ENCODE measurements around the gene SLC4A1AP. TPM values are rescaled to one million over a fixed set of nuclear protein-coding genes. Genes with fewer than 3 reads are reported as not detected.

Gene SLC4A1AP
- total and polyA plus RNA-seq, 2 of the 13 experiments (the other 11 are each of a cell fraction or from before 2014, with no cell fraction given), result 15.3 to 44.6 TPM

DNA sequence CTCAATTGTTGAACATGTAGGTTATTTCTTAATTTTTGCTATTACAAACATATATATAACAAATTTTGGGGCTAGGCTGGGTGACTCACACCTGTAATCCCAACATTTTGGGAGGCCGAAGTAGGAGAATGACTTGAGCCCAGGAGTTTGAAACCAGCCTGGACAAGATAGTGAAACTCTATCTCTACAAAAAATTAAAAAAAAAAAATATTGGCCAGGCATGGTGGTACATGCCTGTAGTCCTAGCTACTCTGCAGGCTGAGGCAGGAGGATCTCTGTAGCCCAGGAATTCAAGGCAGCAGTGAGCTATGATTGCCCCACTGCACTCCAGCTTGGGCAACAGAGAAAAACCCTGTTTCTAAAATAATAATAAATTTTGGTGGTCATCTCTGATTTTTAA, 23.5 kb downstream of the SLC4A1AP start:
- ATAC-seq (no peak), DNase-seq (ENCODE audit: low spot score) (no peak), FAIRE-seq (no peak)
- H3K4me2 ChIP-seq (ENCODE audit: low read depth, low read length), result no peak overlapping the region
- H3K27ac ChIP-seq (ENCODE audit: extremely low read length, insufficient read depth, low read length), result no peak overlapping the region
- no peaks in the 10 kb centered on the region for H3K79me2 ChIP-seq (ENCODE audit: insufficient read depth, low read length)
- H3K27me3 ChIP-seq (ENCODE audit: control insufficient read depth in 1 of 2, insufficient read depth in 2 of 2, low read length in 2 of 2), result no peaks in the 10 kb centered on the region
- peaks cover 4% of the 10 kb centered on the region for H3K4me1 ChIP-seq (ENCODE audit: insufficient read depth, low read length)
- no peaks in the 10 kb centered on the region for H4K20me1 ChIP-seq (ENCODE audit: insufficient read depth, low read length)
- no peak overlapping the region for H2AFZ ChIP-seq (ENCODE audit: low read length)
- H3K9ac ChIP-seq (ENCODE audit: insufficient read depth, low read depth, low read length), result no peak overlapping the region
- peaks cover 9 to 49% of the 10 kb centered on the region in 2 experiments for H3K36me3 ChIP-seq (replicated peaks in 1 of 2; ENCODE audit: control insufficient read depth in 1 of 2, insufficient read depth in 2 of 2, low read length in 2 of 2)
- in situ Hi-C loops (cut with HindIII; ENCODE audit: extremely low pct_ligation_motif_present, low pct_unique_long_range_greater_than_20kb), result no loop called here
- TF ChIP-seq ZNF670 (CRISPR knock-in tag; IDR thresholded peaks at IDR 0.05; ENCODE audit: borderline replicate concordance) (no peak), ZNF629 (CRISPR knock-in tag; conservative IDR thresholded peaks at IDR 0.05) (no peak), ZNF24 (IDR thresholded peaks at IDR 0.05) (no peak)
- 100% methylated on average over 1 of the region's 1 CpG for WGBS (ENCODE audit: low lambda C conversion rate)
- no TSS peak for BruUV-seq (replicated peaks)
- ChIA-PET CTCF (ENCODE audit: low intra/inter-chr PET ratio, low total read pairs) (no interaction called here), POLR2A (no interaction called here)
- intact Hi-C loops (cut with micrococcal nuclease; ENCODE audit: unreplicated experiment), result no loop called here
- no peaks in the 10 kb centered on the region for H3K9me3 ChIP-seq (ENCODE audit: low read length)
- no peak overlapping the region for H3K4me3 ChIP-seq (replicated peaks in 1 of 3; ENCODE audit: insufficient read depth in 1 of 3, low read depth in 2 of 3, low read length in 3 of 3)

DNA sequence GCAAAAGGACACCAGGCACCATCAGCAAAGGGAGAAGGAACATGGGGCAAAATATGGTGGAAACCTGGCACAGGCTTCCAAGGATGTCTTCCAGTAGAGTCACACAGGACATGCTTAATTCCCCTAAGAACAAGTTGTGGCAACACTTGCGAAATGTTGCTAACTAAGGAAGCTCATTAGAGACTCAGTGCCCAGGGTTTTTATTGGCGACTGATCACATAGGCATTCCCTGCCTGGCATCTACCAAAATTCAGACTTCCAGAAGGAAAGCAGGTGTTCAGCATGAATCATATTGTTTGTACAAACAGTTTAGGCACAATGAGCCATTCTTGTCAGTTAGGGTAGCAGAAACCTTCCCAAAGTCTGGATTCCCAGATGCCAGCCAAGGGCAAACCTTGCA, 25.7 kb downstream of the SLC4A1AP start:
- WGBS (ENCODE audit: low lambda C conversion rate), result 85% methylated on average over 2 of the region's 2 CpGs
- no TSS peak for BruUV-seq (replicated peaks)
- FAIRE-seq (no peak), ATAC-seq (no peak), DNase-seq (ENCODE audit: low spot score) (no peak)
- Histone ChIP-seq H4K20me1 (ENCODE audit: insufficient read depth, low read length) (no peaks in the 10 kb centered on the region), H3K9me3 (ENCODE audit: low read length) (no peaks in the 10 kb centered on the region), H2AFZ (ENCODE audit: low read length) (no peak overlapping the region), H3K27me3 (ENCODE audit: control insufficient read depth in 1 of 2, insufficient read depth in 2 of 2, low read length in 2 of 2) (no peaks in the 10 kb centered on the region), H3K9ac (ENCODE audit: insufficient read depth, low read depth, low read length) (no peak overlapping the region), H3K4me1 (ENCODE audit: insufficient read depth, low read length) (no peaks in the 10 kb centered on the region), H3K79me2 (ENCODE audit: insufficient read depth, low read length) (no peaks in the 10 kb centered on the region), H3K27ac (ENCODE audit: extremely low read length, insufficient read depth, low read length) (no peak overlapping the region), H3K4me3 (replicated peaks in 1 of 3; ENCODE audit: insufficient read depth in 1 of 3, low read depth in 2 of 3, low read length in 3 of 3) (no peak overlapping the region), H3K36me3 (replicated peaks in 1 of 2; ENCODE audit: control insufficient read depth in 1 of 2, insufficient read depth in 2 of 2, low read length in 2 of 2) (peaks cover 9 to 50% of the 10 kb centered on the region in 2 experiments), H3K4me2 (ENCODE audit: low read depth, low read length) (no peak overlapping the region)
- TF ChIP-seq POLR2AphosphoS2 (IDR thresholded peaks at IDR 0.05; ENCODE audit: low read depth, low read length) (no peak), HDAC6 (IDR thresholded peaks at IDR 0.05; ENCODE audit: low read depth, low read length) (no peak), LCORL (IDR thresholded peaks at IDR 0.05) (no peak), LCORL (CRISPR knock-in tag; IDR thresholded peaks at IDR 0.05) (no peak), NCOA2 (CRISPR knock-in tag; IDR thresholded peaks at IDR 0.05) (no peak), ZNF572 (CRISPR knock-in tag; IDR thresholded peaks at IDR 0.05) (no peak), FOXC1 (CRISPR knock-in tag; IDR thresholded peaks at IDR 0.05; ENCODE audit: borderline replicate concordance) (no peak), KAT7 (CRISPR knock-in tag; IDR thresholded peaks at IDR 0.05; ENCODE audit: borderline replicate concordance) (no peak), ZNF30 (CRISPR knock-in tag; IDR thresholded peaks at IDR 0.05) (no peak), NRL (CRISPR knock-in tag; IDR thresholded peaks at IDR 0.05; ENCODE audit: borderline replicate concordance) (no peak), ZNF564 (CRISPR knock-in tag; IDR thresholded peaks at IDR 0.05) (no peak), ZC3H13 (CRISPR knock-in tag; IDR thresholded peaks at IDR 0.05) (no peak)
- TF ChIP-seq, protein P1, sequence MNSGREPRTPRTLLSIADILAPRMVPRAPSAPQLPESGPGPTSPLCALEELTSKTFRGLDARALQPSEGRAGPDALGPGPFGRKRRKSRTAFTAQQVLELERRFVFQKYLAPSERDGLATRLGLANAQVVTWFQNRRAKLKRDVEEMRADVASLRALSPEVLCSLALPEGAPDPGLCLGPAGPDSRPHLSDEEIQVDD (CRISPR knock-in tag; IDR thresholded peaks at IDR 0.05; ENCODE audit: borderline replicate concordance), result no peak
- TF ChIP-seq, protein P2, sequence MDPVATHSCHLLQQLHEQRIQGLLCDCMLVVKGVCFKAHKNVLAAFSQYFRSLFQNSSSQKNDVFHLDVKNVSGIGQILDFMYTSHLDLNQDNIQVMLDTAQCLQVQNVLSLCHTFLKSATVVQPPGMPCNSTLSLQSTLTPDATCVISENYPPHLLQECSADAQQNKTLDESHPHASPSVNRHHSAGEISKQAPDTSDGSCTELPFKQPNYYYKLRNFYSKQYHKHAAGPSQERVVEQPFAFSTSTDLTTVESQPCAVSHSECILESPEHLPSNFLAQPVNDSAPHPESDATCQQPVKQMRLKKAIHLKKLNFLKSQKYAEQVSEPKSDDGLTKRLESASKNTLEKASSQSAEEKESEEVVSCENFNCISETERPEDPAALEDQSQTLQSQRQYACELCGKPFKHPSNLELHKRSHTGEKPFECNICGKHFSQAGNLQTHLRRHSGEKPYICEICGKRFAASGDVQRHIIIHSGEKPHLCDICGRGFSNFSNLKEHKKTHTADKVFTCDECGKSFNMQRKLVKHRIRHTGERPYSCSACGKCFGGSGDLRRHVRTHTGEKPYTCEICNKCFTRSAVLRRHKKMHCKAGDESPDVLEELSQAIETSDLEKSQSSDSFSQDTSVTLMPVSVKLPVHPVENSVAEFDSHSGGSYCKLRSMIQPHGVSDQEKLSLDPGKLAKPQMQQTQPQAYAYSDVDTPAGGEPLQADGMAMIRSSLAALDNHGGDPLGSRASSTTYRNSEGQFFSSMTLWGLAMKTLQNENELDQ (CRISPR knock-in tag; IDR thresholded peaks at IDR 0.05; ENCODE audit: borderline replicate concordance), result no peak
- CTCF ChIA-PET (ENCODE audit: low intra/inter-chr PET ratio, low total read pairs), result no interaction called here
- intact Hi-C loops (cut with micrococcal nuclease; ENCODE audit: unreplicated experiment), result no loop called here
- in situ Hi-C loops (cut with HindIII; ENCODE audit: extremely low pct_ligation_motif_present, low pct_unique_long_range_greater_than_20kb), result no loop called here
- POLR2A ChIA-PET, result no interaction called here

Data from HepG2 (cell line).